Uterus (tissue), 4 donors: ENCODE data around the gene HMX1. TPM values are rescaled to one million over a fixed set of nuclear protein-coding genes. Genes with fewer than 3 reads are reported as not detected.

Experiments used
- DNase-seq, 2 donors: peaks; one replicate each; pipeline ENCODE4 v3.0.0-alpha.2; 2019 to 2020
- H3K27ac ChIP-seq, 2 donors: fragments of 200-600 bp; sonication (generic); 1 replicate in 1 of 2; 2 replicates in 1 of 2; pipeline ENCODE4 v1.5.1; 2016 to 2018
- H3K27me3 ChIP-seq, 2 donors: fragments of 200-600 bp; sonication (generic); one replicate each; pipeline ENCODE4 v1.5.1; 2018 to 2019; ENCODE audit warnings: control low read depth in 1 of 2
- H3K36me3 ChIP-seq, 2 donors: fragments of 200-600 bp; sonication (generic); one replicate each; pipeline ENCODE4 v1.5.1; 2019; ENCODE audit warnings: control low read depth in 1 of 2
- H3K4me1 ChIP-seq, 2 donors: fragments of 200-600 bp; sonication (generic); one replicate each; pipeline ENCODE4 v1.5.1; 2018 to 2019; ENCODE audit warnings: control low read depth in 1 of 2
- H3K4me3 ChIP-seq, 2 donors: fragments of 200-600 bp; sonication (generic); 1 replicate in 1 of 2; 2 replicates in 1 of 2; pipeline ENCODE4 v1.5.1; 2018 to 2019; ENCODE audit warnings: mild to moderate bottlenecking in 1 of 2
- H3K9me3 ChIP-seq, 2 donors: fragments of 200-600 bp; sonication (generic); one replicate each; pipeline ENCODE4 v1.5.1; 2019; ENCODE audit warnings: control low read depth in 1 of 2
- POLR2A ChIP-seq, 2 donors: fragments of 450-650 bp; IDR thresholded peaks; one replicate each; pipeline ENCODE4 v1.6.1; 2016; ENCODE audit warnings: antibody characterized with exemption in 2 of 2, mild to moderate bottlenecking in 1 of 2, moderate library complexity in 1 of 2
- intact Hi-C: fragments of 100-400 bp; cut with DNase I; formaldehyde crosslinking; loops from one replicate; pipeline ENCODE4 v1.15.1; 2023; ENCODE audit warnings: low total_unique reads
- total RNA-seq, 4 donors: library from RNA; depleted of rRNA in 3 of 4; stranded (reverse); fragments of >200 nt in 3 of 4; gene quantifications; one replicate each; pipeline versions ENCODE4 v1.1.0 to v1.2.4, GENCODE V29; 2014 to 2023
- TF ChIP-seq, protein P1 (sequence below), 4 experiments: fragments of 200-600 bp in 2 of 4; fragments of 450-650 bp in 2 of 4; sonication (generic) in 2 of 4; IDR thresholded peaks; one replicate each; pipeline ENCODE4 v1.5.1; 2016 to 2019; ENCODE audit warnings: antibody characterized with exemption in 4 of 4, mild to moderate bottlenecking in 2 of 4, moderate library complexity in 1 of 4
- donor health status: DM: yes; HTN: yes; CAD: no.

HMX1 gene
- total RNA-seq, 4 donors from 2014 or later = 0.21 TPM; not detected in 3

DNA sequence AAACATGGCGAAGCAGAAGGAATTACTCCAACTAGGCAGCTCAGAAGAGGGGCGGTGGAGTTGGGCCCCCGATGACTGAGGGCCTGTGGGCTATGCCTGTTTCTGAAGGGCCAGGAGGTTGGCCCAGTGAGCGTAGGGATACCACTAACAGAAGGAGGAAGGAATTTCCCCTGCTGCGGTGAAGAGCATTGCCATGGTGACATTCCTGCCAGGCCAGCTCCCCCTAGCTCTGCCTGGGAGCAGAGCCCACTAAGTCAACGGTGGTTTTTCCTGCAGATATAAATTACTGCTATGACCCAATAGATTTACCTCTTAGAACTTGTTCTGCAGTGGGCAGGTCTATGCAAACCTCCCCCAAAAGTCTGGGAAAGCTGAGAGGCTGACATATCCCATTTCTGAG is 28.9 kb upstream of the HMX1 start:
- no peak overlapping the region for H3K27ac ChIP-seq
- peaks cover 0 to 3% of the 10 kb centered on the region in 2 donors for H3K9me3 ChIP-seq
- intact Hi-C loops = no loop called here
- no peak for TF ChIP-seq POLR2A (IDR thresholded peaks at IDR 0.05)
- TF ChIP-seq, protein P1, sequence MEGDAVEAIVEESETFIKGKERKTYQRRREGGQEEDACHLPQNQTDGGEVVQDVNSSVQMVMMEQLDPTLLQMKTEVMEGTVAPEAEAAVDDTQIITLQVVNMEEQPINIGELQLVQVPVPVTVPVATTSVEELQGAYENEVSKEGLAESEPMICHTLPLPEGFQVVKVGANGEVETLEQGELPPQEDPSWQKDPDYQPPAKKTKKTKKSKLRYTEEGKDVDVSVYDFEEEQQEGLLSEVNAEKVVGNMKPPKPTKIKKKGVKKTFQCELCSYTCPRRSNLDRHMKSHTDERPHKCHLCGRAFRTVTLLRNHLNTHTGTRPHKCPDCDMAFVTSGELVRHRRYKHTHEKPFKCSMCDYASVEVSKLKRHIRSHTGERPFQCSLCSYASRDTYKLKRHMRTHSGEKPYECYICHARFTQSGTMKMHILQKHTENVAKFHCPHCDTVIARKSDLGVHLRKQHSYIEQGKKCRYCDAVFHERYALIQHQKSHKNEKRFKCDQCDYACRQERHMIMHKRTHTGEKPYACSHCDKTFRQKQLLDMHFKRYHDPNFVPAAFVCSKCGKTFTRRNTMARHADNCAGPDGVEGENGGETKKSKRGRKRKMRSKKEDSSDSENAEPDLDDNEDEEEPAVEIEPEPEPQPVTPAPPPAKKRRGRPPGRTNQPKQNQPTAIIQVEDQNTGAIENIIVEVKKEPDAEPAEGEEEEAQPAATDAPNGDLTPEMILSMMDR (IDR thresholded peaks at IDR 0.05) = no peak
- no peaks in the 10 kb centered on the region for H3K36me3 ChIP-seq
- H3K27me3 ChIP-seq = no peaks in the 10 kb centered on the region
- DNase-seq = no peak
- H3K4me3 ChIP-seq = no peak overlapping the region
- H3K4me1 ChIP-seq = no peaks in the 10 kb centered on the region

GRCh38 chr4:8898419-8898818 is 26.8 kb upstream of the HMX1 start:
- TF ChIP-seq, protein P1 (IDR thresholded peaks at IDR 0.05) = no peak
- no peak for TF ChIP-seq POLR2A (IDR thresholded peaks at IDR 0.05)
- H3K27me3 ChIP-seq = peaks cover 3 to 9% of the 10 kb centered on the region in 2 donors
- peaks cover 0 to 4% of the 10 kb centered on the region in 2 donors for H3K4me1 ChIP-seq
- peaks cover 0 to 3% of the 10 kb centered on the region in 2 donors for H3K9me3 ChIP-seq
- no peak overlapping the region for H3K4me3 ChIP-seq
- H3K36me3 ChIP-seq = no peaks in the 10 kb centered on the region
- DNase-seq = no peak
- no peak overlapping the region for H3K27ac ChIP-seq
- intact Hi-C loops = no loop called here

- no peak for DNase-seq
- Histone ChIP-seq H3K4me1 (peaks cover 0 to 4% of the 10 kb centered on the region in 2 donors), H3K27ac (no peak overlapping the region), H3K9me3 (peaks cover 0 to 3% of the 10 kb centered on the region in 2 donors), H3K36me3 (no peaks in the 10 kb centered on the region), H3K4me3 (no peak overlapping the region), H3K27me3 (peaks cover 3 to 14% of the 10 kb centered on the region in 2 donors)
- intact Hi-C loops = no loop called here
- no peak for TF ChIP-seq POLR2A (IDR thresholded peaks at IDR 0.05)
- TF ChIP-seq, protein P1 (IDR thresholded peaks at IDR 0.05) = no peak
Observed at GRCh38 chr4:8897251-8898167, 25.9 kb upstream of the HMX1 start.

DNA sequence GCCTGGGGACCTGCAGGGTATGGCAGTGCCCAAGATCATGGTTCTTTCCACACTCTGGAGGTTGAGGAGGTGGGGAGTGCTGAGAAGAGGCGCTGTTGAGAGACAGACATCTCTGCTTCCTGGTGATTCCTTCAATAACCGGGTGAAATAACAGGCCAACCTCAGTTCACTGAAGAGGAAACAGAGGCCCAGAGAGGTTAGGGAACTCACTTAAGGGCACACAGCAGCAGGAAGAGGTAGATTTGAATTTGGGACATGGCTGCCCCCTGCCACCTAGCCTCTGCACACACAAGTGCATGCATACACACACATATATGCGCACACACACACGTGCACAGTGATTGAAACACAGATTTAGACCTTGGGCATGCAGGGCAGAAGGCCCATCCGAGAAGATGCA is 24.9 kb upstream of the HMX1 start:
- TF ChIP-seq, protein P1 (IDR thresholded peaks at IDR 0.05) = no peak
- no peak for TF ChIP-seq POLR2A (IDR thresholded peaks at IDR 0.05)
- Histone ChIP-seq H3K4me3 (no peak overlapping the region), H3K27me3 (peaks cover 3 to 14% of the 10 kb centered on the region in 2 donors), H3K4me1 (peaks cover 0 to 4% of the 10 kb centered on the region in 2 donors), H3K9me3 (peaks cover 0 to under 1% of the 10 kb centered on the region in 2 donors), H3K36me3 (no peaks in the 10 kb centered on the region), H3K27ac (no peak overlapping the region)
- intact Hi-C loops = no loop called here
- no peak for DNase-seq

- Histone ChIP-seq H3K4me1 (peaks cover 0 to 4% of the 10 kb centered on the region in 2 donors), H3K27me3 (peaks cover 3 to 14% of the 10 kb centered on the region in 2 donors), H3K9me3 (no peaks in the 10 kb centered on the region), H3K36me3 (no peaks in the 10 kb centered on the region), H3K27ac (no peak overlapping the region), H3K4me3 (no peak overlapping the region)
- TF ChIP-seq, protein P1 (IDR thresholded peaks at IDR 0.05) = no peak
- no peak for TF ChIP-seq POLR2A (IDR thresholded peaks at IDR 0.05)
- intact Hi-C loops = no loop called here
- DNase-seq = no peak
Observed at GRCh38 chr4:8896071-8896470, 24.4 kb upstream of the HMX1 start.
